Ishikawa (cell line): ENCODE measurements around the gene SDR39U1.

Source experiments
- CEBPB ChIP-seq: IDR thresholded peaks from 2 replicates; pipeline ENCODE4 v1.6.1; 2012
- CREB1 ChIP-seq: IDR thresholded peaks from 2 replicates; pipeline ENCODE4 v1.6.1; 2012; ENCODE audit warnings: low read depth
- EGR1 ChIP-seq: IDR thresholded peaks from 2 replicates; pipeline ENCODE4 v1.6.1; 2012
- EP300 ChIP-seq: IDR thresholded peaks from 2 replicates; pipeline ENCODE4 v1.6.1; 2012; ENCODE audit warnings: borderline replicate concordance
- FOXM1 ChIP-seq: IDR thresholded peaks from 2 replicates; pipeline ENCODE4 v1.6.1; 2012; ENCODE audit warnings: low read depth, borderline replicate concordance
- MAX ChIP-seq: IDR thresholded peaks from 2 replicates; pipeline ENCODE4 v1.6.1; 2012
- NFIC ChIP-seq: IDR thresholded peaks from 2 replicates; pipeline ENCODE4 v1.6.1; 2012
- RAD21 ChIP-seq: IDR thresholded peaks from 2 replicates; pipeline ENCODE4 v1.6.1; 2012; ENCODE audit warnings: low read depth
- REST ChIP-seq: IDR thresholded peaks from 2 replicates; pipeline ENCODE4 v1.6.1; 2012; ENCODE audit warnings: low read depth, mild to moderate bottlenecking
- TAF1 ChIP-seq: IDR thresholded peaks from 2 replicates; pipeline ENCODE4 v1.6.1; 2012; ENCODE audit warnings: low read depth, mild to moderate bottlenecking
- TCF12 ChIP-seq: IDR thresholded peaks from 2 replicates; pipeline ENCODE4 v1.6.1; 2012; ENCODE audit warnings: low read depth
- TEAD4 ChIP-seq: IDR thresholded peaks from 2 replicates; pipeline ENCODE4 v1.6.1; 2012
- YY1 ChIP-seq: IDR thresholded peaks from 2 replicates; pipeline ENCODE4 v1.6.1; 2012; ENCODE audit warnings: low read depth
- ZBTB7A ChIP-seq: IDR thresholded peaks from 2 replicates; pipeline ENCODE4 v1.6.1; 2012; ENCODE audit warnings: low read depth
- TF ChIP-seq, protein P1 (sequence below): IDR thresholded peaks from 2 replicates; pipeline ENCODE4 v1.6.1; 2012

The SDR39U1 gene

GRCh38 chr14:24408764-24409163 is 33.8 kb downstream of the SDR39U1 start:
- TF ChIP-seq YY1 (no peak), CREB1 (no peak), EGR1 (no peak), FOXM1 (no peak), TEAD4 (no peak), MAX (no peak), NFIC (no peak), CEBPB (no peak), TAF1 (no peak), TCF12 (no peak), REST (no peak), ZBTB7A (no peak), EP300 (no peak), RAD21 (no peak)
- TF ChIP-seq, protein P1, sequence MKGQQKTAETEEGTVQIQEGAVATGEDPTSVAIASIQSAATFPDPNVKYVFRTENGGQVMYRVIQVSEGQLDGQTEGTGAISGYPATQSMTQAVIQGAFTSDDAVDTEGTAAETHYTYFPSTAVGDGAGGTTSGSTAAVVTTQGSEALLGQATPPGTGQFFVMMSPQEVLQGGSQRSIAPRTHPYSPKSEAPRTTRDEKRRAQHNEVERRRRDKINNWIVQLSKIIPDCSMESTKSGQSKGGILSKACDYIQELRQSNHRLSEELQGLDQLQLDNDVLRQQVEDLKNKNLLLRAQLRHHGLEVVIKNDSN = no peak

GRCh38 chr14:24407608-24408325 is 34.8 kb downstream of the SDR39U1 start:
- no peak for TF ChIP-seq CREB1
- TF ChIP-seq CEBPB = no peak
- no peak for TF ChIP-seq YY1

DNA sequence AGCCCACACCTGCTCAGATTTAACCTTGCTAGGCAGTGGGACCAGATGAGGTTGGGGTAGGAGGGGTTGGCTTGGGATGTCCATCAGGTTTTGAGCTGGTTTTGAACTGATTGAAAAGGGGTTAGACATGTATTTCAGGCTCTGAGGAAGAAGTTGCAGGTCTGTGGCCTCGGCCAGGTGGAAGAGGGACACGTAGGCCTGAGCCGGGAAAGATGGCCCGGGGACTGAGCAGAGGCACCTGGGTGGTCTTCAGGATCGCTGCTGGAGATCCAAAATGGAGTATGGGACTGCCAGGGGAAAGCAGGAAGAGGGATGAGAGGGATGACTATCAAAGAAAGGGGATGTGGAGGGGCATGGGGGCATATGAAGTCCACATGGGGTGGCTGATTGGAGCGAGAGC is 36.2 kb downstream of the SDR39U1 start:
- no peak for TF ChIP-seq TCF12
- no peak for TF ChIP-seq NFIC
- TF ChIP-seq, protein P1 = no peak
- TF ChIP-seq CEBPB = no peak
- no peak for TF ChIP-seq RAD21
- no peak for TF ChIP-seq REST
- TF ChIP-seq CREB1 = no peak
- TF ChIP-seq TEAD4 = no peak

DNA sequence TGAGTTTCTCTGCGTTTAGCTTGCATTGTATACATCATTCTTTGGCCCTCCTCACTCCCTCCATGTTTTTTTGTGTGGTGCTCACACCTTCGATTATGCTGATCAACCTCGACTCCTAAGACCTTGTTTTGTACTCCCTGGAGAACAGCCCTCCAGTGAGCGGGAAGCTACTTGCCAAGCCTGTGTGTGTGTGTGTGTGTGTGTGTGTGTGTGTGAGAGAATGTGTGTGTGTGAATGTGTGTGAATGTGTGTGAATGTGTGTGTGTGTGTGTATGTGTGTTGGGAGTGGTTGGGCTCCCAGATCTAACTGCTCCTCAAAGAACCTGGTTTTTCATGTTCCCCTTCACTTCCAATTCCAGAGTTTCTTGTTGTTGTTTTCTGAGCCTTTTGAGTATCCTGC is 37.8 kb downstream of the SDR39U1 start:
- TF ChIP-seq CREB1 (no peak), TCF12 (no peak), NFIC (no peak), CEBPB (no peak), EGR1 (no peak), RAD21 (no peak)

GRCh38 chr14:24403294-24403998 is 39.1 kb downstream of the SDR39U1 start:
- TF ChIP-seq YY1 (no peak), ZBTB7A (no peak), TEAD4 (no peak), TCF12 (no peak), MAX (no peak), EP300 (no peak), CEBPB (no peak), FOXM1 (no peak), NFIC (no peak), TAF1 (no peak), CREB1 (no peak), EGR1 (no peak), REST (no peak), RAD21 (no peak)
- TF ChIP-seq, protein P1 = no peak
